ENCODE data around the gene OR14J1. TPM values are rescaled to one million over a fixed set of nuclear protein-coding genes. Genes with fewer than 3 reads are reported as not detected.
A peak's percentile ranks its signal among the peaks of the same experiment; 100 is the strongest.

Gene OR14J1
- polyA plus RNA-seq (2012; rRNA removed) = not detected in 2 replicates
- not detected in 2 replicates for polyA plus RNA-seq (2012; cell fraction: cytosol; rRNA removed)
- not detected in 2 replicates for polyA plus RNA-seq (2012; cell fraction: nucleus; rRNA removed)

GRCh38 chr6:29301316-29301715, at the start of gene OR14J1:
TSS of gene OR14J1 (plus strand) at chr6:29301701. CDS start at chr6:29306690, 4,989 bp downstream.
- Histone ChIP-seq H3K4me2 (no peak within 1 kb of the TSS), H4K20me1 (ENCODE audit: insufficient read depth) (no peaks in the 10 kb centered on the region), H3K36me3 (replicated peaks in 1 of 2; ENCODE audit: control insufficient read depth in 1 of 2, insufficient read depth in 2 of 2, low read length in 1 of 2) (no peaks in the 10 kb centered on the region), H3K4me1 (ENCODE audit: control insufficient read depth in 1 of 2, insufficient read depth in 2 of 2, low read depth in 1 of 2, low read length in 1 of 2) (no peaks in the 10 kb centered on the region), H3K27ac (ENCODE audit: low read depth in 2 of 2, low read length in 1 of 2) (no peak within 1 kb of the TSS), H2AFZ (ENCODE audit: low read depth) (no peak within 1 kb of the TSS), H3K79me2 (ENCODE audit: insufficient read depth) (no peaks in the 10 kb centered on the region), H3K9me3 (no peaks in the 10 kb centered on the region), H3K27me3 (ENCODE audit: insufficient read depth) (no peaks in the 10 kb centered on the region), H3K9me2 (no peaks in the 10 kb centered on the region; the same call in 1 of the 2 replicates), H3K9ac (no peak within 1 kb of the TSS), H3K4me3 (ENCODE audit: low read depth in 2 of 2, low read length in 1 of 2) (no peak within 1 kb of the TSS), H3F3A (replicated peaks; ENCODE audit: insufficient read depth) (no peaks in the 10 kb centered on the region)
- no peak for DNase-seq
- TF ChIP-seq CTCF (IDR thresholded peaks at IDR 0.05) (no peak), NFIC (IDR thresholded peaks at IDR 0.05; ENCODE audit: borderline replicate concordance) (no peak), GABPA (IDR thresholded peaks at IDR 0.05; ENCODE audit: low read depth) (no peak), MAX (IDR thresholded peaks at IDR 0.05; ENCODE audit: low read depth) (no peak), POLR2AphosphoS5 (IDR thresholded peaks at IDR 0.05; ENCODE audit: low read depth, low read length) (no peak), GATA2 (CRISPR knock-in tag; IDR thresholded peaks at IDR 0.05) (no peak), RXRA (IDR thresholded peaks at IDR 0.05; ENCODE audit: borderline replicate concordance, low read depth) (no peak), SMC3 (IDR thresholded peaks at IDR 0.05; ENCODE audit: low read depth, low read length) (no peak), EP300 (IDR thresholded peaks at IDR 0.05; ENCODE audit: borderline replicate concordance in 1 of 2, low read depth in 1 of 2, low read length in 1 of 2) (no peak), YY1 (IDR thresholded peaks at IDR 0.05; ENCODE audit: low read depth) (no peak), RAD21 (IDR thresholded peaks at IDR 0.05; ENCODE audit: low read length) (no peak)
- WGBS (ENCODE audit: low lambda C conversion rate) = 1% methylated on average over 3 of the region's 3 CpGs
- ChIA-PET POLR2A (no interaction called here), CTCF (interaction anchor here (1.4 kb wide), 1 partner anchor 24 kb away, joined by 3 read pairs; no protein-coding TSS in a partner anchor)

GRCh38 chr6:29251736-29252135, 49.8 kb upstream of the OR14J1 start:
- Histone ChIP-seq H3K4me1 (ENCODE audit: control insufficient read depth in 1 of 2, insufficient read depth in 2 of 2, low read depth in 1 of 2, low read length in 1 of 2) (no peaks in the 10 kb centered on the region), H3K4me3 (ENCODE audit: low read depth in 2 of 2, low read length in 1 of 2) (no peak overlapping the region), H3K27me3 (ENCODE audit: insufficient read depth) (no peaks in the 10 kb centered on the region), H3K4me2 (no peak overlapping the region), H3K9me3 (no peaks in the 10 kb centered on the region), H3K9ac (no peak overlapping the region), H3K36me3 (replicated peaks in 1 of 2; ENCODE audit: control insufficient read depth in 1 of 2, insufficient read depth in 2 of 2, low read length in 1 of 2) (no peaks in the 10 kb centered on the region), H3K79me2 (ENCODE audit: insufficient read depth) (no peaks in the 10 kb centered on the region), H2AFZ (ENCODE audit: low read depth) (no peak overlapping the region), H3K9me2 (no peaks in the 10 kb centered on the region), H3K27ac (ENCODE audit: low read depth in 2 of 2, low read length in 1 of 2) (no peak overlapping the region), H4K20me1 (ENCODE audit: insufficient read depth) (no peaks in the 10 kb centered on the region), H3F3A (replicated peaks; ENCODE audit: insufficient read depth) (no peaks in the 10 kb centered on the region)
- TF ChIP-seq JUND (IDR thresholded peaks at IDR 0.05) (no peak), IRF3 (IDR thresholded peaks at IDR 0.05; ENCODE audit: low read depth, low read length) (no peak), GABPA (IDR thresholded peaks at IDR 0.05; ENCODE audit: low read depth) (no peak), FOSL2 (IDR thresholded peaks at IDR 0.05; ENCODE audit: borderline replicate concordance, low read depth) (0 out of 2 replicates have a peak, but pooled peaks have one; percentile 6), CHD2 (IDR thresholded peaks at IDR 0.05; ENCODE audit: low read length, partially characterized antibody) (no peak), RAD21 (IDR thresholded peaks at IDR 0.05; ENCODE audit: low read length) (no peak), PBX3 (IDR thresholded peaks at IDR 0.05) (no peak), FOXM1 (IDR thresholded peaks at IDR 0.05; ENCODE audit: low read depth) (no peak), RXRA (IDR thresholded peaks at IDR 0.05; ENCODE audit: borderline replicate concordance, low read depth) (no peak)
- no peak for DNase-seq
- WGBS (ENCODE audit: low lambda C conversion rate) = under 1% methylated on average over 9 of the region's 9 CpGs
- CTCF ChIA-PET = no interaction called here
- POLR2A ChIA-PET = no interaction called here

Measured in SK-N-SH (cell line).